CD4-positive, alpha-beta T cell treated with Interleukin-15 for 4 hours (primary cell): ENCODE data around the gene CASP14.
"Not testable (repeated sequence)": the region's sequence is repeated elsewhere in the genome, so short reads cannot be mapped to it uniquely, and the experiment has no call there.

ENCODE experiments used
- DNase-seq: peaks from one replicate; pipeline ENCODE4 v3.0.0-alpha.2; 2020; ENCODE audit warnings: low spot score

CASP14 gene

GRCh38 chr19:15072930-15073647, 23.8 kb downstream of the CASP14 start:
- DNase-seq, result no peak

DNA sequence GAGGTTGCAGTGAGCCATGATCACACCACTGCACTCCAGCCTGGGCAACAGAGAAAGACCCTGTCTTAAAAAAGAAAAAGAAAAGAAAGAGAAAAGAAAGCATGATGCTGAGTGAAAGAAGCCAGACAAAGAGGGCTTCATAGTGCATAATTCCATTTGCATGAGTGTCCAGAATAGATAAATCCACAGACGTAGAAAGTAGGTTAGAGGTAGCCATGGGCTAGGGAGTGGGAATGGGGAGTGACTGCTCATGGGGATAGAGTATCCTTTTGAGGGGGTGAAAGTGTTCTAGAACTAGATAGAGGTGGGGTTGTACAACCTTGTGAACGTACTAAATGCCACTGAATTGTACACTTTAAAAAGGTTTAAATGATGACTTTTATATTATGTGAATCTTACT, 25.1 kb downstream of the CASP14 start:
- DNase-seq, result no peak

GRCh38 chr19:15075806-15076205, 26.5 kb downstream of the CASP14 start:
- no peak for DNase-seq

GRCh38 chr19:15080002-15080401, 30.7 kb downstream of the CASP14 start:
- not testable (repeated sequence) for DNase-seq

- DNase-seq, result no peak
Observed at GRCh38 chr19:15081911-15082310, 32.6 kb downstream of the CASP14 start, which contains the start of gene OR1I1. Gene OR1I1 (plus strand): TSS chr19:15082211. CDS start chr19:15087066, 4,855 bp downstream.

DNA sequence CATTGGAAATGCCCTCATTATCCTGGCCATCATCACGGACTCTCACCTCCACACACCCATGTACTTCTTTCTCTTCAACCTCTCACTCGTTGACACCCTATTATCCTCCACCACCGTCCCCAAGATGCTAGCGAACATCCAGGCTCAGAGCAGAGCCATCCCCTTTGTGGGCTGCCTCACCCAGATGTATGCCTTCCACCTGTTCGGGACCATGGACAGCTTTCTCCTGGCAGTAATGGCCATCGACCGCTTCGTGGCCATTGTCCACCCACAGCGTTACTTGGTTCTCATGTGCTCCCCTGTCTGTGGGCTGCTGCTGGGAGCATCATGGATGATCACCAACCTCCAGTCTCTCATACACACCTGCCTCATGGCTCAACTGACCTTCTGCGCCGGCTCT, 37.9 kb downstream of the CASP14 start:
- no peak for DNase-seq

GRCh38 chr19:15091918-15092753, 42.9 kb downstream of the CASP14 start:
- DNase-seq, result peak; percentile 74

DNA sequence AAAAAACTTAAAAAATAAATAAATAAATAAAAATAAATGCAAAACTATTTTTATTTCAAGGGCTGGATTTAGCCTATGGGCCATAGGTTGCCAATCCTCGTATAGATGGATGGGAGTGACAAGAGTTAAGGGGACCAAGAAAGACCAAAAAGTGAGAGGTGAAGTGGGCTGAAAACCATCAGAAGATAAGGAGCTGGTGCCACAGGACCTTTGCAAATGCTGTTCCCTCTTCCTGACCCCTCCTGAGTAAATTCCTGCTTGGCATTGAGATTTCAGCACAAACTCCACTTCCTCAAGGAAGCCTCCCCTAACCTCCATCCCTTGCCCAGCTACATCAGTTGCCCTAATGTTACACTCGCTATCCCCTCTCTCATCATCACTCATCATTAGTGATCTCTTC, 43.7 kb downstream of the CASP14 start:
- DNase-seq, result no peak

- DNase-seq, result no peak
Observed at GRCh38 chr19:15096223-15096622, 46.9 kb downstream of the CASP14 start.

- DNase-seq, result not testable (repeated sequence)
Observed at GRCh38 chr19:15097980-15098379, 48.7 kb downstream of the CASP14 start.

DNA sequence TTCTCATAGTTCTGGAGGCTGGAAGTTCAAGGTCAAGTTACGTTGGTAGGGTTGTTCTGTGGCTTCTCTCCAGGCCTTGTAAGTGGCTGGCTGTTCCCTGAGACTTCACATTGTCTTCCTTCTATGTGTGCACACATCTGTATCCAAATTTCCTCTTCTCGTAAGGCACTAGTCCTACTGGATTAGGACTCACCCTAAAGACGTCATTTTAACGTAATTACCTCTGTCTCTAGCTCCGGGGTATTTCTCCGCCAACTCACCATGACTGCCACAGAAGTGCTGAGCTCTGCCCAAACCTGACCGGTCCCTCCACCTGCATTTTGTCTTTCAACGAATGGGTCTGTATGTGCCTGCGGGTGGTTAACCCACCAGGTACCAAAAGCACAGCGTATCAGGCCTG, 49.2 kb downstream of the CASP14 start:
- DNase-seq, result no peak

DNA sequence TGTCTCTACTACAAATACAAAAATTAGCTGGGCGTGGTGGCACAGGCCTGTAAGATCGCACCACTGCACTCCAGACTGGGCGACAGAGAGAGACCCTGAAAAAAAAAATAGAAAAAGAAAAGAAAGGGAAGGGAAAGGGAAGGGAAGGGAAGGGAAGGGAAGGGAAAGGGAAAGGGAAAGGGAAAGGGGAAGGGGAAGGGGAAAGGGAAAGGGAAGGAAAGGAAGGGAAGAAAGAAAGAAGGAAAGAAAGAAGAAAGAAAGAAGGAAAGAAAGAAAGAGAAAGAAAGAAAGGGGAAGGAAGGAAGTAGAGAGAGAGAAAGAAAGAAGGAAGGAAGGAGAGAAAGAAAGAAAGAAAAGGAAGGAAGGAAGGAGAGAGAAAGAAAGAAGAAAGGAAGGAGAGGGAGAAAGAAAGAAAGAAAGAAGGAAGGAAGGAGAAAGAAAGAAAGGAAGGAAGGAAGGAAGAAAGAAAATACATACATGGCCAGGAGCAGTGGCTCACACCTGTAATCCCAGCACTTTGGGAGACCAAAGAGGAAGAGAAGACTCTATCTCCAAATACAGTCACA, 49.8 kb downstream of the CASP14 start:
- DNase-seq, result no peak

DNA sequence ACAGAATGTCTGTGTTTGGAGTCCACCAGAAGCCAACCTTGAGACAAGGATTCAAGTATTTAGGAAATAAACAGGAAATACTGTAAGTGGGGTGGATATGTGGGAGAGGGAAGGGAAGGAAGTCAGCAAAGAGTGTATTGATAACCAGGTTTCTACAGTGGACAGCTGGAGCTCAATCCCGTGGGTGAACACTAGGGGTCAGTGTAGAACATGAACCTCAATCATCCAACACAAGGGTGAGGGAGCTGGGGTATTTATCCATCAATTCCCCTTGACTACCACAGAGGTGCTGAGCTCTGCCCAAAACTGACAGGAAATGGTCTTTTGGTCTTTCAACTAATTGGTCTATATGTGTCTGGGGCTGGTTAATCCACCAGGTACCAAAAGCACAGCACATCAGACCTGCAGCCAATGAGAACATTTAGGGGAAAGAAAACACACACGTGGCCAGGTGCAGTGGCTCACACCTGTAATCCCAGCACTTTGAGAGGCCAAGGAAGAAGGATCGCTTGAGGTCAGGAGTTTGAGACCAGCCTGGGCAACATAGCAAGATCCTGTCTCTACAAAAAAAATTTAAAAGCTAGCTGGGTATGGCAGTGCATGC, 52.3 kb downstream of the CASP14 start:
- peak; percentile 45 for DNase-seq

DNA sequence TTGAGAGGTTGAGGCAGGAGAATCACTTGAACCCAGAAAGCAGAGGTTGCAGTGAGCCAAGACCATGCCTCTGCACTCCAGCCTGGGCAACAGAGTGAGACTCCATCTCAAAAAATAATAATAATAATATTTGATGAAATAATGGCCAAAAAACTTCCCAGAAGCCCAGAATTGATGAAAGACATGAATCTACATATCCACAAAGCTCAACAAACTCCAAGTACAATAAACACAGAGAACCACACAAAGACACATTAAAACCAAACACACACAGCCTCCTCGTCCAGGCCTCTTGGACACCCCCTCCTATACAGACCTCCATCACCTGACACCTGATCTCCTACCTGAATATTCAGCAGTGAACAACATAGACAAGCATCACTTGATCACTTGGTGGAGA, 54.7 kb downstream of the CASP14 start:
- DNase-seq, result no peak

GRCh38 chr19:15104411-15104810, 55.1 kb downstream of the CASP14 start:
- no peak for DNase-seq

GRCh38 chr19:15105044-15105443, 55.8 kb downstream of the CASP14 start:
- DNase-seq, result no peak

DNA sequence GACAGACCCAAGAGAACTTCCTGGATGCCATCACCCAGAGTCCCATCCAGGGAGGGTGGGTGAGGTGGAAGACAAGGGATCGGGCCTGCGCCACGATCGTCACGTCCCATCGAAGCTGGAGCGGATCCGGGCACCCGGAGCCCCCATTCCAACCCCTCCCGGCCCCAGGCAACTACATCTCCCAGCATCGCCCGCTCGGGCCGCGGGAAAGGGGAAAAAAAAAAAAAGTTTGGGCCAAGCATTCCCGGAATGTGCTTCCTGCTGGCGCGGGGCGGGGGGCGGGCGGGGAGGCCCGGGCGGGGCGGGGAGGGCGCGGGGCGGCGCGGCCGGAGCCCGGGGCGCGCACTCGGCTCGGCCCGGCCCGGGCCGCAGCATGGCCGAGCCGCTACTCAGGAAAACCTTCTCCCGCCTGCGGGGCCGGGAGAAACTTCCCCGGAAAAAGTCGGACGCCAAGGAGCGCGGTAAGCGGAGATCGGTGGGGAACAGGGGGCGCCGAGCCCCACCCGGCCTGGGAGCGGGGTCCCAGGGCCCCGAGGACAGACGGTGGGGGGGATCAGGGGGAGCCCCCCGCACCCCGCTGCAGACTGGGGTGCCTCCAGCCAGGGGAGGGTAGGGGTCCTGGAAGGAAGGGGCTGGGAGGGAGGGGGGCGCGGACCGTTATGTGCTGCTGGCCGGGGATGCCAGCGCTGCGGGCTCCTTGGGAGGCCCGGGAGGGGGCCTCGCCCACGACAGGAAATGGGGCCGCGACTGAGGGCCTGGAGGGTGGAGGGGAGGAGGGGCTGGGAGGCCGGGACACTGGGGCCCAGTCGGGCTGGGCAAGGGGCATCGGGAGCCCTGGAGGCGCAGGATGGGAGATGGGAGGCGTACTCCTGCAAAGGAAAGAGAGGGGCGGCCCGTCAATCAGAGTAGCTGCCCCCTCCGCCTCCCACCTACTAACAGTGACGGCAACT, 58.1 kb downstream of the CASP14 start, which contains the start of gene SYDE1:
TSS of gene SYDE1 (plus strand) at position 341 of the 950 bp plus-strand sequence. CDS start at position 374, 33 bp downstream.
- DNase-seq, result no peak
